Measurements from ENCODE around the gene VILL.
A peak's percentile ranks its signal among the peaks of the same experiment; 100 is the strongest.
"Not testable (repeated sequence)": the region's sequence is repeated elsewhere in the genome, so short reads cannot be mapped to it uniquely, and the experiment has no call there.

Gene VILL

GRCh38 chr3:37964146-37964545, 26.4 kb upstream of the VILL start:
- H3K9me3 ChIP-seq (ENCODE audit: control insufficient read depth in 1 of 2, low read length in 2 of 2): no peaks in the 10 kb centered on the region
- H3K27me3 ChIP-seq (ENCODE audit: low read depth, low read length): no peaks in the 10 kb centered on the region
- peaks cover 0 to 11% of the 10 kb centered on the region in 2 donors for H3K36me3 ChIP-seq (ENCODE audit: control insufficient read depth in 1 of 2, insufficient read depth in 2 of 2, low read length in 2 of 2)
- peak overlapping the region; percentile 37 for H3K27ac ChIP-seq (ENCODE audit: low read length)
- H3K4me1 ChIP-seq (ENCODE audit: control insufficient read depth in 1 of 2, insufficient read depth in 2 of 2, low read length in 2 of 2): peaks cover 25 to 28% of the 10 kb centered on the region in 2 donors
- peak overlapping the region in 1 of 2 donors; percentile 4 for H3K4me3 ChIP-seq (ENCODE audit: low read depth in 1 of 2, low read length in 2 of 2)

DNA sequence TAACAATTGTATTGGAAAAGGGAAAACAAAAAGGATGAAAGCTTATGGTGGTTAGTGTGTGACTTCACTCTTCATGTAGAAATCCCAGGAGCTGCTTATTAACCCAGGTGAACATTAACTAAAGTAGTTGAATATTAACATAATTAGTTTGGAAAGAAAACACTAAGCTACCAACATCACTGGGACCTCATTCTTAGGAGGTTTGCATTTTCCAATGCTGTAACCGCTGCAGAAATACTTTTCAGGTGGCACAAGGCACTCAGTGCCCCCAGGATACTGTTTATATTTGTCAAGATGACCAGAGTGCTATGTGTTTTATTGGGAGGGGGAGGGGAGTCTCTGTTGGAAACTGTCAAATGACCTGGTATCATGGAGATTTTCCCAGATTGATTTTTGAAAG, 25.9 kb upstream of the VILL start:
- H3K4me1 ChIP-seq (ENCODE audit: control insufficient read depth in 1 of 2, insufficient read depth in 2 of 2, low read length in 2 of 2): peaks cover 28 to 30% of the 10 kb centered on the region in 2 donors
- no peaks in the 10 kb centered on the region for H3K27me3 ChIP-seq (ENCODE audit: low read depth, low read length)
- peaks cover 0 to 11% of the 10 kb centered on the region in 2 donors for H3K36me3 ChIP-seq (ENCODE audit: control insufficient read depth in 1 of 2, insufficient read depth in 2 of 2, low read length in 2 of 2)
- H3K27ac ChIP-seq (ENCODE audit: low read length): peak overlapping the region; percentile 37
- H3K4me3 ChIP-seq (ENCODE audit: low read depth in 1 of 2, low read length in 2 of 2): peak overlapping the region in 1 of 2 donors; percentile 4
- no peaks in the 10 kb centered on the region for H3K9me3 ChIP-seq (ENCODE audit: control insufficient read depth in 1 of 2, low read length in 2 of 2)

DNA sequence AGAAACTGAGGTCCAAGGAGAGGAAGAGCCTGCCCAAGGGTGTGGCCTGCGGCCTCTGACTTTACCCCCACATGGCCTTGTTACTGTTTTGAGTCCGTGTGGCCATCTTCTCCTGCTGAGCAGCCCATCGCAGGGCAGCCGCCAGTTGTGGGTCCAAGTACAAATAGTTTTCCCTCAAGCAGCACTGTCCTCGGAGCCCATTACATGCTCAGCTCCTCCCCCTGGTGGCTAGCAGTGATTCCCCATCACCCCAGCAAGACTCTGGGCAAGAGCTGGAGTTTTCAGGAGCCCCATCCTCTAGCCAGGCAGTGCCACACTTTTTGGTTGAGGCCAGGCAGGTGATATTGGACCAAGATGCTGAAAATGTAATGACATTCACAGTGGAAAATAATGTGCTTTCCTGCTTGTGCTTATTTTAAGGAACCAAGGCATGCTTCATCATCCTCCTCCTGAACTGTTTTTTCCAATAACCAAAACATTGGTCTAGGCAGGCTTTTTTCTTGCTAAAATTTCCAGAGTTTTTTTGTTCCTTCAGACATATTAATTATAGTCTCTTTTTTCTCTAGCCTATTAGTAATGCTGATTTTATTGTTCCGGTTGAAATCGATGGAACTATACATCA, 23.2 kb upstream of the VILL start:
- Histone ChIP-seq H3K4me1 (ENCODE audit: control insufficient read depth in 1 of 2, insufficient read depth in 2 of 2, low read length in 2 of 2) (peaks cover 22% of the 10 kb centered on the region in 2 donors), H3K27ac (ENCODE audit: low read length) (no peak overlapping the region), H3K9me3 (ENCODE audit: control insufficient read depth in 1 of 2, low read length in 2 of 2) (no peaks in the 10 kb centered on the region), H3K36me3 (ENCODE audit: control insufficient read depth in 1 of 2, insufficient read depth in 2 of 2, low read length in 2 of 2) (peaks cover 0 to 18% of the 10 kb centered on the region in 2 donors), H3K4me3 (ENCODE audit: low read depth in 1 of 2, low read length in 2 of 2) (no peak overlapping the region), H3K27me3 (ENCODE audit: low read depth, low read length) (no peaks in the 10 kb centered on the region)

DNA sequence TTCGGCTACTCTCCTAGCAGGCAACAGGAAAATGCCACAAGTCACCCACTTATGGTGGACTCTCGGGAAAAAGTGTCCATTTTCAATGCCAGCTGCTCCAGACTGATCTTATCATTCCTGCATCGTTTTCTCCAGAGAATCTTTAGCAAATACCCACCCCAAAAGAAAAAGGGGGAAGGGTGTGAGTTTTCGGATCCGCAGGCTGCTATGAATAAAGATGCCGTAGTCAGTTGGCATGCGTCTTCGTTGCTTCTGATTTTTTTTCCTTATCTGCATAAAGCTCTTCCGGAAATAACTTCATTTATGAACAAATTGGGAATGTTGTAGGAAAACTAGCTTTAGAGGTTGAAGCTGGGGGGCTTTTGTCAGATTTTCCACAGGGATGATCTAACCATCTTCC, 22.4 kb upstream of the VILL start:
- H3K4me3 ChIP-seq (ENCODE audit: low read depth in 1 of 2, low read length in 2 of 2): no peak overlapping the region
- H3K9me3 ChIP-seq (ENCODE audit: control insufficient read depth in 1 of 2, low read length in 2 of 2): no peaks in the 10 kb centered on the region
- H3K27me3 ChIP-seq (ENCODE audit: low read depth, low read length): no peaks in the 10 kb centered on the region
- no peak overlapping the region for H3K27ac ChIP-seq (ENCODE audit: low read length)
- H3K4me1 ChIP-seq (ENCODE audit: control insufficient read depth in 1 of 2, insufficient read depth in 2 of 2, low read length in 2 of 2): peaks cover 16 to 22% of the 10 kb centered on the region in 2 donors
- H3K36me3 ChIP-seq (ENCODE audit: control insufficient read depth in 1 of 2, insufficient read depth in 2 of 2, low read length in 2 of 2): peaks cover 2 to 18% of the 10 kb centered on the region in 2 donors

- no peak overlapping the region for H3K4me3 ChIP-seq (ENCODE audit: low read depth in 1 of 2, low read length in 2 of 2)
- peaks cover 11 to 22% of the 10 kb centered on the region in 2 donors for H3K4me1 ChIP-seq (ENCODE audit: control insufficient read depth in 1 of 2, insufficient read depth in 2 of 2, low read length in 2 of 2)
- H3K36me3 ChIP-seq (ENCODE audit: control insufficient read depth in 1 of 2, insufficient read depth in 2 of 2, low read length in 2 of 2): peaks cover 4 to 23% of the 10 kb centered on the region in 2 donors
- peak overlapping the region; percentile 11 for H3K27ac ChIP-seq (ENCODE audit: low read length)
- no peaks in the 10 kb centered on the region for H3K27me3 ChIP-seq (ENCODE audit: low read depth, low read length)
- H3K9me3 ChIP-seq (ENCODE audit: control insufficient read depth in 1 of 2, low read length in 2 of 2): no peaks in the 10 kb centered on the region
Measured at GRCh38 chr3:37968813-37969595, 21.6 kb upstream of the VILL start.

DNA sequence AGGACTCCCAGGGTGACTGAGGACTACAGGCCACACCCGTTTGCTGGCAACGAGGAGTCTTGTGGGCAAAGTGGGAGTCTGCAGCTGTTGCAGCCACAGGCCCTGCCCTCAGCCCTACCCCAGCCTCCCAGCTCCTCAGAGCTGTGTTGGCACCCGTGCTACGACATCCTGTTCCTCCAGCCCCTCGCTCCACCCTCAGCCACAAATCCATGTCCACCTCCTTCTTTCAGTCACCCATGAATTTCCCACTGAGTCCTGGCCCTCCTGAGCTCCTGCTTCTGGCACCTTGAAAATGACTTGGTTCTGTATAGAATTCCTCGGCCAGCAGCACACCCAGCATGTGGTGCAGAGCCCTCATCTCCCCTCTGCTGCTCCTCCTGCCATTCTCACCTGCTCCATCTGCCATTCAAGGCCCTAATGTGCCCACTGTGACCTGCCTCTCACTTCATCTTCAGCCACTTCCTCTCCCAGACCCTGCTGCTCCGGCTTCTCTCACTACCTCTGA, 20.9 kb upstream of the VILL start:
- no peaks in the 10 kb centered on the region for H3K9me3 ChIP-seq (ENCODE audit: control insufficient read depth in 1 of 2, low read length in 2 of 2)
- no peak overlapping the region for H3K4me3 ChIP-seq (ENCODE audit: low read depth in 1 of 2, low read length in 2 of 2)
- H3K4me1 ChIP-seq (ENCODE audit: control insufficient read depth in 1 of 2, insufficient read depth in 2 of 2, low read length in 2 of 2): peaks cover 11 to 22% of the 10 kb centered on the region in 2 donors
- peaks cover 4 to 23% of the 10 kb centered on the region in 2 donors for H3K36me3 ChIP-seq (ENCODE audit: control insufficient read depth in 1 of 2, insufficient read depth in 2 of 2, low read length in 2 of 2)
- no peak overlapping the region for H3K27ac ChIP-seq (ENCODE audit: low read length)
- no peaks in the 10 kb centered on the region for H3K27me3 ChIP-seq (ENCODE audit: low read depth, low read length)

- Histone ChIP-seq H3K27ac (ENCODE audit: low read length) (no peak overlapping the region), H3K4me1 (ENCODE audit: control insufficient read depth in 1 of 2, insufficient read depth in 2 of 2, low read length in 2 of 2) (peaks cover 11 to 22% of the 10 kb centered on the region in 2 donors), H3K36me3 (ENCODE audit: control insufficient read depth in 1 of 2, insufficient read depth in 2 of 2, low read length in 2 of 2) (peaks cover 7 to 21% of the 10 kb centered on the region in 2 donors)
Measured at GRCh38 chr3:37970802-37971201, 19.8 kb upstream of the VILL start.

DNA sequence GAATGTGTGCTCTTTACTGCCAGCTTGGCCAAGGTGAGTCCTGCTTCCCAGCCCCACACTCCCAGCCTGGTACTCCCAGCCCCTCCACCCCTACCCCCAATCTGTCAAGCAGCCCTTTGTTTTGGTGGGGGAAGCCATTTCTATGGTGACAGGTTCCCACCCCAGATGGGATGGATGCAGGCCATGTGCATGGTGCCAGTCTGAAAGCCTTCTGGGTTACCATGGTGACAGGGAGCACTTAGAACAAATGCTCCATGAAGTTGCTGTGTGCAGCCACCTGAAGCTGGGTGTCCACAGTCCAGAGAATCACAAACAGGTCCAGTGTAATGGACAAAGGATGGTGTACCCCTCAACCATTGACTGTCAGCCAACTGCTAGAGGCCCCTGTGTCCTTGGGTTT, 19.1 kb upstream of the VILL start:
- Histone ChIP-seq H3K27ac (ENCODE audit: low read length) (no peak overlapping the region), H3K4me3 (ENCODE audit: low read depth in 1 of 2, low read length in 2 of 2) (no peak overlapping the region), H3K4me1 (ENCODE audit: control insufficient read depth in 1 of 2, insufficient read depth in 2 of 2, low read length in 2 of 2) (peaks cover 7 to 22% of the 10 kb centered on the region in 2 donors), H3K36me3 (ENCODE audit: control insufficient read depth in 1 of 2, insufficient read depth in 2 of 2, low read length in 2 of 2) (peaks cover 11 to 22% of the 10 kb centered on the region in 2 donors), H3K9me3 (ENCODE audit: control insufficient read depth in 1 of 2, low read length in 2 of 2) (no peaks in the 10 kb centered on the region), H3K27me3 (ENCODE audit: low read depth, low read length) (no peaks in the 10 kb centered on the region)

More at GRCh38 chr3:37970802-37971201, 19.8 kb upstream of the VILL start:
- Histone ChIP-seq H3K9me3 (ENCODE audit: control insufficient read depth in 1 of 2, low read length in 2 of 2) (no peaks in the 10 kb centered on the region), H3K27me3 (ENCODE audit: low read depth, low read length) (no peaks in the 10 kb centered on the region), H3K4me3 (ENCODE audit: low read depth in 1 of 2, low read length in 2 of 2) (no peak overlapping the region)

GRCh38 chr3:37972056-37972455, 18.5 kb upstream of the VILL start:
- H3K27me3 ChIP-seq (ENCODE audit: low read depth, low read length); H3K9me3 ChIP-seq (ENCODE audit: control insufficient read depth in 1 of 2, low read length in 2 of 2); H3K27ac ChIP-seq (ENCODE audit: low read length); H3K4me3 ChIP-seq (ENCODE audit: low read depth in 1 of 2, low read length in 2 of 2): not testable (repeated sequence)
- H3K4me1 ChIP-seq (ENCODE audit: control insufficient read depth in 1 of 2, insufficient read depth in 2 of 2, low read length in 2 of 2): peaks cover 6 to 20% of the 10 kb centered on the region in 2 donors
- peaks cover 11 to 28% of the 10 kb centered on the region in 2 donors for H3K36me3 ChIP-seq (ENCODE audit: control insufficient read depth in 1 of 2, insufficient read depth in 2 of 2, low read length in 2 of 2)

DNA sequence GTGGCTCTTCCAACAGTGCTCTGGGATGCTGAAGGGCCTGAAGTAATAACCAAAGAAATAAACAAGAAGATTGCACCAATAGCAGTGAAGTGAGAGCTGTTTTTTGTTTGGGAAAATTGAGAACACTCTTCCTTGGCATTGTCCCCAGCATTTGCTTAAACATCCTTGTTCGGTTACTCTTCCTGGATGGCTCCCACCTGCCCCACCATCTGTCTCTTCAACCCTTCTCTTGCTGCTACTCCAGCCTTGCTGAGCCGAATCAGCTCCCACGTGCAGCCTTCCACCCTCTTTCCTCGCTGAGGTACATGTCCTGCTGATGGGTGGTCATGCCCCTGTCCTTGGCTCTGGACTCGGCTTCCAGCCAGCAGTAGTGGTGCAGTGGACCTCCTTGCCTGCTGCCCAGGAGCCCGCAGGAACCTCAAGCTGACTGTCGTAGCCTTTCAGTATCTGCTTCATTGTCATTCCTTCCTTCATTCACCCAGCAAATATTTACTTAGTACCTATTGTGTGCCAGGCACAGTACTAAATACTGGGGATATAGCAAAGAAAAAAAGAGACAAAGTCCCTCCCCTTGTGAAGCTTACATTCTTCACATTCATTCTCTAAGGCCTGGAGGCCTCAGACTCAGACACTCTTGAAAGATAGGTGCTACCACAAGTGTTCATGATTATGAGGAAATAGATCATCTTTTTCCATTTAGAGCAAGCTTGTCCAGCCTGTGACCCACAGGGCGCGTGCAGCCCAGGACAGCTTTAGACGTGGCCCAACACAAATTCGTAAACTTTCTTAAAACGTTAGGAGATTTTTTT, 17.1 kb upstream of the VILL start:
- Histone ChIP-seq H3K27me3 (ENCODE audit: low read depth, low read length) (no peaks in the 10 kb centered on the region), H3K27ac (ENCODE audit: low read length) (no peak overlapping the region), H3K9me3 (ENCODE audit: control insufficient read depth in 1 of 2, low read length in 2 of 2) (no peaks in the 10 kb centered on the region), H3K4me3 (ENCODE audit: low read depth in 1 of 2, low read length in 2 of 2) (no peak overlapping the region), H3K36me3 (ENCODE audit: control insufficient read depth in 1 of 2, insufficient read depth in 2 of 2, low read length in 2 of 2) (peaks cover 11 to 30% of the 10 kb centered on the region in 2 donors), H3K4me1 (ENCODE audit: control insufficient read depth in 1 of 2, insufficient read depth in 2 of 2, low read length in 2 of 2) (peaks cover 5 to 14% of the 10 kb centered on the region in 2 donors)

Data from muscle layer of duodenum (tissue), 2 donors.